Activated CD8-positive, alpha-beta memory T cell treated with anti-CD3 and anti-CD28 coated beads, Interleukin-2, amount 10 ng/mL, durations not matched to agents 7 days and 5 days (primary cell): Measurements from ENCODE around the gene LSM4. TPM values are rescaled to one million over a fixed set of nuclear protein-coding genes. Genes with fewer than 3 reads are reported as not detected.

ENCODE experiments used
- ATAC-seq: fragments of 150-1000 bp; cut with Tn5 transposase; one replicate; pipeline ENCODE4 v1.10.0; 2021; ENCODE audit warnings: moderate library complexity
- CTCF ChIA-PET: fragments of 350-600 bp; sonication (Branson Sonifier 250); formaldehyde crosslinking; loops from one replicate; lab custom pipeline; 2021; ENCODE audit warnings: antibody characterized with exemption; lab: Charles Lee
- DNase-seq: peaks from one replicate; pipeline ENCODE4 v3.0.0-alpha.2; 2020
- H3K27ac Mint-ChIP-seq: one replicate; pipeline ENCODE4 v1.8.0; 2021; ENCODE audit warnings: mild to moderate bottlenecking, mixed read lengths
- H3K27me3 Mint-ChIP-seq: one replicate; pipeline ENCODE4 v1.8.0; 2021; ENCODE audit warnings: mixed read lengths
- H3K36me3 Mint-ChIP-seq: one replicate; pipeline ENCODE4 v1.8.0; 2021; ENCODE audit warnings: mild to moderate bottlenecking, mixed read lengths
- H3K4me1 Mint-ChIP-seq: one replicate; pipeline ENCODE4 v1.8.0; 2021; ENCODE audit warnings: mixed read lengths
- H3K4me3 Mint-ChIP-seq: one replicate; pipeline ENCODE4 v1.8.0; 2021; ENCODE audit warnings: mild to moderate bottlenecking, moderate library complexity, mixed read lengths
- H3K9me3 Mint-ChIP-seq: one replicate; pipeline ENCODE4 v1.8.0; 2022; ENCODE audit warnings: low read depth, mixed read lengths
- total RNA-seq, 2 experiments: library from RNA; stranded (reverse); gene quantifications; one replicate each; pipeline ENCODE4 v1.2.3, GENCODE V29; 2021

Gene LSM4
- total RNA-seq, 2 experiments from 2014 or later = 209 to 236 TPM

GRCh38 chr19:18271433-18271841 lies 51.4 kb downstream of the LSM4 start:
- H3K27ac Mint-ChIP-seq = no peak overlapping the region

GRCh38 chr19:18270326-18270725 lies 52.5 kb downstream of the LSM4 start:
- Mint-ChIP-seq H3K4me3 (no peak overlapping the region), H3K27ac (no peak overlapping the region), H3K27me3 (no peaks in the 10 kb centered on the region), H3K4me1 (peaks cover 19% of the 10 kb centered on the region), H3K9me3 (no peaks in the 10 kb centered on the region), H3K36me3 (peaks cover 2% of the 10 kb centered on the region)
- ATAC-seq = no peak
- CTCF ChIA-PET = interaction anchor here (0.7 to 3.3 kb wide), 8 partner anchors 9 to 774 kb away, joined by 3 to 19 read pairs (median 4); partner anchors contain the start of gene LSM4
- no peak for DNase-seq

More at GRCh38 chr19:18271433-18271841, 51.4 kb downstream of the LSM4 start:
- ATAC-seq (no peak), DNase-seq (no peak)
- no peak overlapping the region for H3K4me3 Mint-ChIP-seq
- peaks cover 6% of the 10 kb centered on the region for H3K36me3 Mint-ChIP-seq
- no peaks in the 10 kb centered on the region for H3K27me3 Mint-ChIP-seq
- H3K9me3 Mint-ChIP-seq = no peaks in the 10 kb centered on the region
- peaks cover 14% of the 10 kb centered on the region for H3K4me1 Mint-ChIP-seq
- CTCF ChIA-PET = interaction anchor here (0.7 to 2.4 kb wide), 8 partner anchors 16 to 765 kb away, joined by 3 to 9 read pairs (median 3); partner anchors contain the start of gene LSM4

GRCh38 chr19:18269070-18269723 lies 53.7 kb downstream of the LSM4 start:
- Mint-ChIP-seq H3K36me3 (no peaks in the 10 kb centered on the region), H3K27me3 (no peaks in the 10 kb centered on the region), H3K9me3 (no peaks in the 10 kb centered on the region), H3K4me1 (peaks cover 9% of the 10 kb centered on the region), H3K4me3 (no peak overlapping the region), H3K27ac (no peak overlapping the region)
- CTCF ChIA-PET = interaction anchor here (0.6 to 3.3 kb wide), 9 partner anchors 10 to 146 kb away, joined by 3 to 19 read pairs (median 4); no protein-coding TSS in a partner anchor
- ATAC-seq (no peak), DNase-seq (no peak)

- Mint-ChIP-seq H3K36me3 (no peaks in the 10 kb centered on the region), H3K27ac (no peak overlapping the region), H3K27me3 (no peaks in the 10 kb centered on the region), H3K4me1 (peaks cover 9% of the 10 kb centered on the region), H3K9me3 (no peaks in the 10 kb centered on the region), H3K4me3 (no peak overlapping the region)
- CTCF ChIA-PET = no interaction called here
- ATAC-seq (no peak), DNase-seq (no peak)
These were observed 55.8 kb downstream of the LSM4 start for GRCh38 chr19:18266771-18267686.

- Mint-ChIP-seq H3K27ac (no peak overlapping the region), H3K9me3 (no peaks in the 10 kb centered on the region), H3K36me3 (no peaks in the 10 kb centered on the region), H3K27me3 (no peaks in the 10 kb centered on the region), H3K4me1 (peaks cover 9% of the 10 kb centered on the region), H3K4me3 (no peak overlapping the region)
- CTCF ChIA-PET = no interaction called here
- ATAC-seq (no peak), DNase-seq (no peak)
These were observed 57.3 kb downstream of the LSM4 start for GRCh38 chr19:18265582-18265981.

GRCh38 chr19:18264971-18265540 lies 57.8 kb downstream of the LSM4 start:
- no peak for ATAC-seq
- no peak overlapping the region for H3K27ac Mint-ChIP-seq
- CTCF ChIA-PET = interaction anchor here (1.2 kb wide), 1 partner anchor 64 kb away, joined by 3 read pairs; no protein-coding TSS in a partner anchor
- no peak for DNase-seq
- H3K4me3 Mint-ChIP-seq = no peak overlapping the region
- H3K9me3 Mint-ChIP-seq = no peaks in the 10 kb centered on the region
- no peaks in the 10 kb centered on the region for H3K27me3 Mint-ChIP-seq
- H3K4me1 Mint-ChIP-seq = peaks cover 9% of the 10 kb centered on the region
- no peaks in the 10 kb centered on the region for H3K36me3 Mint-ChIP-seq

GRCh38 chr19:18264137-18264854 lies 58.6 kb downstream of the LSM4 start:
- no peak for DNase-seq
- Mint-ChIP-seq H3K4me1 (peaks cover 9% of the 10 kb centered on the region), H3K9me3 (no peaks in the 10 kb centered on the region), H3K27me3 (no peaks in the 10 kb centered on the region), H3K4me3 (no peak overlapping the region), H3K36me3 (no peaks in the 10 kb centered on the region), H3K27ac (no peak overlapping the region)
- CTCF ChIA-PET = interaction anchor here (1.2 to 1.9 kb wide), 2 partner anchors 15 to 64 kb away, joined by 3 to 9 read pairs; no protein-coding TSS in a partner anchor
- ATAC-seq = no peak

GRCh38 chr19:18263324-18264136 lies 59.3 kb downstream of the LSM4 start:
- CTCF ChIA-PET = interaction anchor here (1.2 to 2.0 kb wide), 4 partner anchors 9 to 65 kb away, joined by 3 to 10 read pairs (median 6); no protein-coding TSS in a partner anchor
- no peaks in the 10 kb centered on the region for H3K36me3 Mint-ChIP-seq

GRCh38 chr19:18262917-18263316 lies 60.0 kb downstream of the LSM4 start:
- no peaks in the 10 kb centered on the region for H3K36me3 Mint-ChIP-seq
- H3K27ac Mint-ChIP-seq = no peak overlapping the region
- no peak overlapping the region for H3K4me3 Mint-ChIP-seq
- peaks cover 9% of the 10 kb centered on the region for H3K4me1 Mint-ChIP-seq
- H3K9me3 Mint-ChIP-seq = no peaks in the 10 kb centered on the region
- CTCF ChIA-PET = interaction anchor here (1.4 to 2.0 kb wide), 3 partner anchors 9 to 17 kb away, joined by 4 to 10 read pairs (median 9); no protein-coding TSS in a partner anchor
- no peak for DNase-seq
- no peak for ATAC-seq
- no peaks in the 10 kb centered on the region for H3K27me3 Mint-ChIP-seq

More at GRCh38 chr19:18263324-18264136, 59.3 kb downstream of the LSM4 start:
- Mint-ChIP-seq H3K27me3 (no peaks in the 10 kb centered on the region), H3K4me3 (no peak overlapping the region), H3K4me1 (peaks cover 9% of the 10 kb centered on the region), H3K9me3 (no peaks in the 10 kb centered on the region), H3K27ac (no peak overlapping the region)
- ATAC-seq (no peak), DNase-seq (no peak)

GRCh38 chr19:18262144-18262543 lies 60.7 kb downstream of the LSM4 start:
- Mint-ChIP-seq H3K36me3 (no peaks in the 10 kb centered on the region), H3K4me1 (peaks cover 9% of the 10 kb centered on the region), H3K4me3 (no peak overlapping the region), H3K27me3 (no peaks in the 10 kb centered on the region), H3K27ac (no peak overlapping the region), H3K9me3 (no peaks in the 10 kb centered on the region)
- no peak for DNase-seq
- ATAC-seq = no peak
- CTCF ChIA-PET = interaction anchor here (1.4 to 2.3 kb wide), 3 partner anchors 8 to 17 kb away, joined by 4 to 10 read pairs (median 6); no protein-coding TSS in a partner anchor

GRCh38 chr19:18261474-18261873 lies 61.4 kb downstream of the LSM4 start:
- Mint-ChIP-seq H3K9me3 (no peaks in the 10 kb centered on the region), H3K27me3 (no peaks in the 10 kb centered on the region), H3K4me3 (no peak overlapping the region), H3K4me1 (peaks cover 9% of the 10 kb centered on the region), H3K36me3 (no peaks in the 10 kb centered on the region), H3K27ac (no peak overlapping the region)
- CTCF ChIA-PET = interaction anchor here (1.2 to 2.3 kb wide), 3 partner anchors 9 to 18 kb away, joined by 6 to 10 read pairs (median 8); no protein-coding TSS in a partner anchor
- ATAC-seq (no peak), DNase-seq (no peak)

GRCh38 chr19:18259893-18260292 lies 63.0 kb downstream of the LSM4 start:
- Mint-ChIP-seq H3K9me3 (no peaks in the 10 kb centered on the region), H3K4me1 (no peaks in the 10 kb centered on the region), H3K27ac (no peak overlapping the region), H3K27me3 (peaks cover 3% of the 10 kb centered on the region), H3K4me3 (no peak overlapping the region), H3K36me3 (no peaks in the 10 kb centered on the region)
- ATAC-seq = no peak
- DNase-seq = no peak
- CTCF ChIA-PET = interaction anchor here (0.6 to 0.7 kb wide), 2 partner anchors 18 to 89 kb away, joined by 3 read pairs; no protein-coding TSS in a partner anchor
